Measurements from ENCODE around the gene ZFYVE27. TPM values are rescaled to one million over a fixed set of nuclear protein-coding genes. Genes with fewer than 3 reads are reported as not detected.
A peak's percentile ranks its signal among the peaks of the same experiment; 100 is the strongest.

The ZFYVE27 gene
- total and polyA plus RNA-seq, 2 experiments from 2014 or later, result 17.2 to 32.6 TPM

DNA sequence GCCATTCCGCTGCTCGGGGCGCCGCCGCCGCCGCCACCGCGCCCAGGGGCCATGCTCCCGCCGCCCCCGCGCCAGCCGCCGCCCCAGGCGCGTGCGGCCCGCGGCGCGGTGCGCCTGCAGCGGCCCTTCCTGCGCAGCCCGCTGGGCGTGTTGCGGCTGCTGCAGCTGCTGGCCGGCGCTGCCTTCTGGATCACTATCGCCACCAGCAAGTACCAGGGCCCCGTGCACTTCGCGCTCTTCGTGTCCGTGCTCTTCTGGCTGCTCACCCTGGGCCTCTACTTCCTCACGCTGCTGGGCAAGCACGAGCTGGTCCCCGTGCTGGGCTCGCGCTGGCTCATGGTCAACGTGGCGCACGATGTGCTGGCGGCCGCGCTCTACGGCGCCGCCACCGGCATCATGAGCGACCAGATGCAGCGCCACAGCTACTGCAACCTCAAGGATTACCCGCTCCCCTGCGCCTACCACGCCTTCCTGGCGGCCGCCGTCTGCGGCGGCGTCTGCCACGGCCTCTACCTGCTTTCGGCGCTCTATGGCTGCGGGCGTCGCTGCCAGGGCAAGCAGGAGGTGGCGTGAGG, 23.0 kb upstream of the ZFYVE27 start:
- H3K36me3 ChIP-seq (ENCODE audit: low read depth), result peaks cover 12% of the 10 kb centered on the region; the same call in 1 of the 2 replicates
- in situ Hi-C loops (cut with MboI), result no loop called here
- no peaks in the 10 kb centered on the region for H3K9me2 ChIP-seq (ENCODE audit: insufficient read depth)
- DNase-seq, result peak; percentile 90
- TF ChIP-seq EZH2 (IDR thresholded peaks at IDR 0.05; ENCODE audit: insufficient read depth, poor library complexity, severe bottlenecking), result no peak
- no peaks in the 10 kb centered on the region for H4K20me1 ChIP-seq (ENCODE audit: insufficient read depth)
- H3K9me3 ChIP-seq (ENCODE audit: low read depth), result no peaks in the 10 kb centered on the region
- H3K4me3 ChIP-seq, result peak overlapping the region; percentile 73
- 0 to 1% methylated on average over 37 to 55 of the region's 69 CpGs for WGBS, 2 experiments (ENCODE audit: low coverage in 1 of 2, low lambda C conversion rate in 2 of 2, missing lambda C conversion rate in 2 of 2)
- peaks cover 4% of the 10 kb centered on the region for H3F3A ChIP-seq (ENCODE audit: insufficient read depth)
- no peak overlapping the region for H2AFZ ChIP-seq
- H3K4me2 ChIP-seq (ENCODE audit: unreplicated experiment), result peak overlapping the region; percentile 93
- peaks cover 36% of the 10 kb centered on the region for H3K4me1 ChIP-seq (ENCODE audit: insufficient read depth)
- peak overlapping the region; percentile 97 for H3K9ac ChIP-seq
- H3K79me2 ChIP-seq (ENCODE audit: insufficient read depth), result peaks cover 42% of the 10 kb centered on the region
- H3K27me3 ChIP-seq (replicated peaks; ENCODE audit: insufficient read depth), result no peaks in the 10 kb centered on the region
- peak overlapping the region; percentile 95 for H3K27ac ChIP-seq

DNA sequence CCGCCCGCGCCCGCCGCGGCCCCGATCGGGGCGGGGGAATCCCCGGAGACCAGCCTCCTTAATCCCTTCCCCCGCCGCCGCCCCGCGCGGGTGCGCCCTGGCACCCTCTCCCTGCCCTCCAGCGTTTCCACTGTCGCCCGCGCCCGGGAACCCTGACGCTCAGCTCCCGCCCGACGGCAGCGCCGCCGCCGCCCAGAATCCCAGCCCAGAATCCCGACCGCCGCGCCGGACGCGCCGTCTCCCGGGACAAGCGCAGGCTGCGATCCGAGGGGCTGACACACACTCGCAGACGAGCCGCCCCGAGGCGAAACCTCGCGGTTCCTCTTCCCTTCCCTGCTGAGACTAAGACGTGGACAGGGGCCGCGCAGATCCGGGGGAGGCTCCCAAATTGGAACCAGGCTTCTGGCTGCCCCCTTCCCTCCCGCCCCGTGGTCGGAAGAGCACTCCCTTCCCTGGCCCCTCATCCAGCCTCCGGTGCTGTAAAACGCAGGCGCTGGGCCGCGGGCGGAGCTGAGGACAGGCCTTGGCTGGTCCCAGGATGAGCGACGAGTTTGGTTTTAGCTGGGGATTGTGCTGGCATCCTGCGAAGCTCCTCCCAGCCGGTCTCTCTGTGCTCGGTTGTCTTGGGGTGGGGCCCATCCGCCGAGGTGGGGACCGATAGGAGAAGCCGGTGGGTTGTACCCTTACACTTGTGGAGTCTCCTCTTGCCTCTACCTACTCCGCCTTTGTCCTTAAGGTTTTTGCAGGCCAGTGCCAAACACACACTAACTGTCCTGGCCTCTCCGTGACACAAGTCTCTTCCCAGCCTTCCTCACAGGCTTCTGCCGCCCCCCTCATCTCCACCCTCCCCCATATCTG, 22.3 kb upstream of the ZFYVE27 start:
- H3K9ac ChIP-seq, result peak overlapping the region; percentile 97

DNA sequence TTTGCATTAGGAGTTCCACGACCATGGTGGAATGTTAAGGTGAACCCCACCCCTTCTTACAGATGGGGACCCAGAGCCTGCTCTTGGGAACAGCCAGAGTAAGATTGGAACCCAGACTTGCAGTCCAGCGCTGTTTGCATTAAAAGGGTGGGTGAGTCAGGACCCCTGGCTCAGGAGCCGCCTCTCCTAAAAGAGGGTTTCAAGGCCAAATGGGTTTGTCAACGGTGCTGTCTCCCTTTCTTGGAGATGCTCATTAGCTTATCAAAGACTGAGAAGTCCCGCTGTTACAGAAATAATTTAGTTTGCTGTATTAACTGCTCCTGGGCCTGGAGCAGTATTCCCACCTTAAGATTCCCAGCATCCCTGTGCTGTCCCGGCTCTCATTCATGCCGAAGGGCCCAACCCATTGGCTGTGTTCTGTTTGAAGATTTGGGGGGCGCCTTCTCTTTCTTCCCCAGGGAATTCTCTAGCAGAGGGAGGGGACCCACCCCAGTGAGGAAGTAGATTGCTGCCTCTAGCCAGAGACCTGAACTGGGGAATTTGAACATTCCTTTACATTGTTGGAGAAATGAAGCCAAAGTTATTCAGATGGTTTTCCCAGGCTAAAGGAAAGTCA, 21.6 kb upstream of the ZFYVE27 start:
- Histone ChIP-seq H3K4me1 (ENCODE audit: insufficient read depth) (peaks cover 33% of the 10 kb centered on the region), H3K9ac (peak overlapping the region; percentile 97), H3K27me3 (replicated peaks; ENCODE audit: insufficient read depth) (no peaks in the 10 kb centered on the region), H3K79me2 (ENCODE audit: insufficient read depth) (peaks cover 42% of the 10 kb centered on the region), H3F3A (ENCODE audit: insufficient read depth) (peaks cover 10% of the 10 kb centered on the region), H3K4me3 (peak overlapping the region; percentile 73), H3K9me3 (ENCODE audit: low read depth) (no peaks in the 10 kb centered on the region), H3K27ac (peak overlapping the region; percentile 95), H3K4me2 (ENCODE audit: unreplicated experiment) (peak overlapping the region; percentile 93), H2AFZ (no peak overlapping the region), H3K9me2 (ENCODE audit: insufficient read depth) (no peaks in the 10 kb centered on the region), H4K20me1 (ENCODE audit: insufficient read depth) (no peaks in the 10 kb centered on the region), H3K36me3 (ENCODE audit: low read depth) (peaks cover 14% of the 10 kb centered on the region)
- peak; percentile 56 for DNase-seq
- TF ChIP-seq EZH2phosphoT487 (IDR thresholded peaks at IDR 0.05; ENCODE audit: insufficient read depth, low read depth), result no peak
- TF ChIP-seq EZH2 (IDR thresholded peaks at IDR 0.05; ENCODE audit: insufficient read depth, poor library complexity, severe bottlenecking), result no peak
- in situ Hi-C loops (cut with MboI), result no loop called here
- WGBS, 2 experiments (ENCODE audit: low coverage in 1 of 2, low lambda C conversion rate in 2 of 2, missing lambda C conversion rate in 2 of 2), result 7 to 9% methylated on average over 8 of the region's 8 CpGs

More for the DNA sequence above, 22.3 kb upstream of the ZFYVE27 start:
- in situ Hi-C loops (cut with MboI), result no loop called here
- H4K20me1 ChIP-seq (ENCODE audit: insufficient read depth), result no peaks in the 10 kb centered on the region
- H3K9me3 ChIP-seq (ENCODE audit: low read depth), result no peaks in the 10 kb centered on the region
- peaks cover 14% of the 10 kb centered on the region; the same call in 1 of the 2 replicates for H3K36me3 ChIP-seq (ENCODE audit: low read depth)
- H3K9me2 ChIP-seq (ENCODE audit: insufficient read depth), result no peaks in the 10 kb centered on the region
- peak; percentile 94 for DNase-seq
- peak overlapping the region; percentile 95 for H3K27ac ChIP-seq
- peak overlapping the region; percentile 93 for H3K4me2 ChIP-seq (ENCODE audit: unreplicated experiment)
- peaks cover 9% of the 10 kb centered on the region for H3F3A ChIP-seq (ENCODE audit: insufficient read depth)
- peak overlapping the region; percentile 38; the same call in 1 of the 2 replicates for H2AFZ ChIP-seq
- TF ChIP-seq EZH2 (IDR thresholded peaks at IDR 0.05; ENCODE audit: insufficient read depth, poor library complexity, severe bottlenecking) (no peak), EZH2phosphoT487 (IDR thresholded peaks at IDR 0.05; ENCODE audit: insufficient read depth, low read depth) (no peak)
- WGBS, 2 experiments (ENCODE audit: low coverage in 1 of 2, low lambda C conversion rate in 2 of 2, missing lambda C conversion rate in 2 of 2), result 0 to 1% methylated on average over 72 to 74 of the region's 74 CpGs
- peaks cover 36% of the 10 kb centered on the region for H3K4me1 ChIP-seq (ENCODE audit: insufficient read depth)
- peaks cover 42% of the 10 kb centered on the region for H3K79me2 ChIP-seq (ENCODE audit: insufficient read depth)
- peak overlapping the region; percentile 73 for H3K4me3 ChIP-seq
- H3K27me3 ChIP-seq (replicated peaks; ENCODE audit: insufficient read depth), result no peaks in the 10 kb centered on the region

DNA sequence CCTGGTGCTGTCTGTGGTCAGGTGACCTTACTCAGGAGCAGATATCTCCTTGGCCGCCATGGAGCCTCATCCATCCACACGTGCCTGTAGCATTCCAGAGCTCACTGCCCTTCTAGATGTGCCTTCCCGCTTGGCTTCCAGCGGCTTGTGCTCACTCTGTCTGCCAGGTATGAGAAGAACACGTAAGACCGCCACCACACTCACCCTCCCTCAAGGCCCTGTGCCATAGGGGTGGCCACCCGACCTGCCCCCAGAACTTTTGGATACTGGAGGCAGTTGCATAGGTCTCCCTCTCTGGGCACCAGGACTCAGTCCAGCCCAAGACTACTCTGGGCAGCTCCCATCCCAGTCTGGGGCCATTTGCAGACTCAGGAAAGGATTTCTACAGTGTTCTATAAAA, 19.3 kb upstream of the ZFYVE27 start:
- peaks cover 19% of the 10 kb centered on the region for H3F3A ChIP-seq (ENCODE audit: insufficient read depth)
- no peak overlapping the region for H3K27ac ChIP-seq
- no peaks in the 10 kb centered on the region for H3K27me3 ChIP-seq (replicated peaks; ENCODE audit: insufficient read depth)
- H3K9ac ChIP-seq, result no peak overlapping the region
- H3K9me2 ChIP-seq (ENCODE audit: insufficient read depth), result no peaks in the 10 kb centered on the region
- H3K36me3 ChIP-seq (ENCODE audit: low read depth), result peaks cover 14% of the 10 kb centered on the region
- H3K4me1 ChIP-seq (ENCODE audit: insufficient read depth), result peaks cover 33% of the 10 kb centered on the region
- WGBS, 2 experiments (ENCODE audit: low coverage in 1 of 2, low lambda C conversion rate in 2 of 2, missing lambda C conversion rate in 2 of 2), result 79 to 83% methylated on average over 7 of the region's 7 CpGs
- in situ Hi-C loops (cut with MboI), result no loop called here
- H3K4me2 ChIP-seq (ENCODE audit: unreplicated experiment), result no peak overlapping the region
- no peak overlapping the region for H2AFZ ChIP-seq
- no peak for DNase-seq
- no peaks in the 10 kb centered on the region for H3K9me3 ChIP-seq (ENCODE audit: low read depth)
- TF ChIP-seq EZH2phosphoT487 (IDR thresholded peaks at IDR 0.05; ENCODE audit: insufficient read depth, low read depth) (no peak), EZH2 (IDR thresholded peaks at IDR 0.05; ENCODE audit: insufficient read depth, poor library complexity, severe bottlenecking) (no peak)
- no peak overlapping the region for H3K4me3 ChIP-seq
- H3K79me2 ChIP-seq (ENCODE audit: insufficient read depth), result peaks cover 42% of the 10 kb centered on the region
- no peaks in the 10 kb centered on the region for H4K20me1 ChIP-seq (ENCODE audit: insufficient read depth)

Measured in GM23248 (cell line).